NCI-H460 (cell line): ENCODE results near the gene ATL2. TPM values are rescaled to one million over a fixed set of nuclear protein-coding genes. Genes with fewer than 3 reads are reported as not detected.
"Not testable (repeated sequence)": the region's sequence is repeated elsewhere in the genome, so short reads cannot be mapped to it uniquely, and the experiment has no call there.

Experiments
- DNase-seq: peaks from one replicate; pipeline ENCODE4 v3.0.0-alpha.2; 2016; ENCODE audit warnings: low read depth; ENCODE audit errors: extremely low read depth
- total RNA-seq: library from RNA; depleted of rRNA; stranded (reverse); fragments of >200 nt; shearing (Covaris generic); gene quantifications from 2 replicates; pipeline ENCODE4 v1.2.3, GENCODE V29; 2014

Gene ATL2
- total RNA-seq, 1 experiment from 2014 or later = 138 TPM

DNA sequence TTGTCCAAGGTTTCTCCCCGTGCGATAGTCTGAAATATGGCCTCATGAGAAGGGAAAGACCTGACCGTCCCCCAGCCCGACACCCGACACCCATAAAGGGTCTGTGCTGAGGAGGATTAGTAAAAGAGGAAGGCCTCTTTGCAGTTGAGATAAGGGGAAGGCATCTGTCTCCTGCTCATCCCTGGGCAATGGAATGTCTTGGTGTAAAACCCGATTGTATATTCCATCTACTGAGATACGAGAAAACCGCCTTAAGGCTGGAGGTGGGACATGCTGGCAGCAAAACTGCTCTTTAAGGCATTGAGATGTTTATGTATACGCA is 99.0 kb downstream of the ATL2 start:
- DNase-seq = not testable (repeated sequence)

DNA sequence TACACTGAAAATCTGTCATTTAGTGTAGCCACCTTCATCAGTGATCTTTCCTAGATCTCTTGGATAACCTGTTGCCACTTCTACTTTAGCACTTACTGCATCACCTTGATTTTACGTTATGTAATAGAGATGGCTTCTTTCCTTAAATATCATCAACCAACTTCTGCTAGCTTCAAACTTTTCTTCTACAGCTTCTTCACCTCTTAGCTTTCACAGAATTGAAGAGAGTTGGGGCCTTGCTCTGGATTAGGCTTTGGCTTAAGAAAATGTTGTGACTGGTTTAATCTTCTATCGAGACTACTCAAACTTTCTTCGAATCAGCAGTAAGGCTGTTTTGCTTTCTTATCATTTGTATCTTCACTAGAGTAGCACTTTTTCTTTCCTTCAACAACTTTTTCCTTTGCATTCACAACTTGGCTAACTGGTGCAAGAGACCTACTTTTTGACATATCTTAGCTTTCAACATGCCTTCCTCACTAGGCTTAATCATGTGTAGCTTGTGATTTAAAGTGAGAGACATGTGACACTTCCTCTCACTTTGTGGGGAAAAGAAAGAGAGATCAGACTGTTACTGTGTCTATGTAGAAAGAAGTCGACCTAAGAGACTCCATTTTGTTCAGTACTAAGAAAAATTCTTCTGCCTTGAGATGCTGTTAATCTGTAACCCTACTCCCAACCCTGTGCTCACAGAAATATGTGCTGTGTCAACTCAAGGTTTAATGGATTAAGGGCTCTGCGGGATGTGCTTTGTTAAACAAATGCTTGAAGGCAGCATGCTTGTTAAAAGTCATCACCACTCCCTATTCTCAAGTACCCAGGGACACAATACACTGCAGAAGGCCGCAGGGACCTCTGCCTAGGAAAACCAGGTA is 99.6 kb downstream of the ATL2 start:
- DNase-seq = no peak

DNA sequence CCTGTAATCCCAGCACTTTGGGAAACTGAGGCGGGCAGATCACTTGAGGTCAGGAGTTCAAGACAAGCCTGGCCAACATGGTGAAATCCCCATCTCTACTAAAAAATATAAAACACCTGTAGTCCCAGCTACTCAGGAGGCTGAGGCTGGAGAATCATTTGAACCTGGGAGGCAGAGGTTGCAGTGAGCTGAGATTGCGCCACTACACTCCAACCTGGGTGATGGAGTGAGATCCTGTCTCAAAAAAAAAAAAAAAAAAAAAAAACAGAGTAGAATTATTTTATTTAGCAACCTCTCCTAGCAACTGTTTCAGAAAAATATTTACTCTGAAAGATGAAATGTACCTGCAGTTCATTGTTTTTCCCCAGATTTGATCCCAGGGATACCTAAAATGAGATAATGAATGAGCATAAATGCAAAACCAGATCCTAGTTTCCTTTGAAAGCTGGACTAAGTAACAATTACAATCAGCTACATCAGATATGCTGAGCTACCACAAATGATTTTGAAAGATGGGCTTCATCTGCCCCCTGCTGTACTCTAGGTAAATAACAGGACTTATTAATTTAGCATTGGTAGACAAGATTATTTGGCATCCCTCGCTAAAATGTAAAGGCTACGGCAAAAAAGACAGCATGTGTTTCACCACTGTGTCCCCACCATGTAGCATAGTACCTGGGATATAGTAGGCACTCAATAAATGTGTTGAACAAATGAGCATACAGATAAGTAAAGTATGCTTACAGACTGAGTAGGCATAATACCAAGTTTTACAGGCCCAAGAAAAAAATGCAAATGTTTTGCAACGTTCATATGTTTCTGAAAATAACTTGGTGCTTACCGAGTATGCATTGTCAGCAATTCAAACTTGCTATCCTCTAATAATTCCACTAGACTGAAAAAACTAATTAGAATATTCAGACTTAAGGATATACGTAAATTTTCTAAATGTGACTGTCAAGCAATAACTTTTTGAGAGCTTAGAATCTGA is 102.5 kb downstream of the ATL2 start:
- peak; percentile 83 for DNase-seq

DNA sequence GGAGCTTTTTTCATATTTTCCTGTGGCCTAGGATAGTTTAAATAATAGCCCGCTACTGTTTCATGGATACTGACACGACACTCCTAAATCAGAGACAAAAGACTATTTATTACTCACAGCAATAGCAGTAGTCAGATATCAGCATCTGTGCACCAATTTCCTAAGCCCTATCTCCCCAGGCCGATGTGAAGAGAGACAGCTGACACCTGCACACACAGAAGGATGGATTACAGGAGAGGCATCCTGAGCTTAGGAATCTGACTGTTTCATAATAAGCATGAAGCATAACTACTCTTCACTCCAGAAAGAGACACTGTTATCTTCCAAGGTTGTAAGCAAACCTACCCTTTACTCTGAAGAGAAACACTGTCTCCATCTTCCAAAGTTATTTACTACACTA is 105.4 kb downstream of the ATL2 start:
- no peak for DNase-seq

DNA sequence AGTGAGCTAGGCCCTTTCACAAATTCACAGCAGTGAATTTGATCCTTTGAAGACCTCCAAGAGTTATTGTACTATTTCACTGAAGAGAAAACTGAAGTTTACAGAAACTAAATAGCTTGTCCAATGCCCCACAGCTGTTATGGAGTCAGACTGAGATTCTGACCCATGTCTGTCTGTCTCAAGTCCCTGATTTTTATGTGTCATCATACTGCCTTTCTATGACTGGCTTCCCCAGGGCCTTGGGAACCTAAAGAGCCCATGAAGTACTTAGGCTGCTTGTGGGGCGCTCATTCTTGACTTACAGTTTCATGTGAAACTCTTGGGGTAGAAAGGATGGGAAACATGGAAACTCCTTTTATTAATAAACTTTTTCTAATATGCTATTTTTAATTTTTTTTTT is 107.7 kb downstream of the ATL2 start:
- no peak for DNase-seq

DNA sequence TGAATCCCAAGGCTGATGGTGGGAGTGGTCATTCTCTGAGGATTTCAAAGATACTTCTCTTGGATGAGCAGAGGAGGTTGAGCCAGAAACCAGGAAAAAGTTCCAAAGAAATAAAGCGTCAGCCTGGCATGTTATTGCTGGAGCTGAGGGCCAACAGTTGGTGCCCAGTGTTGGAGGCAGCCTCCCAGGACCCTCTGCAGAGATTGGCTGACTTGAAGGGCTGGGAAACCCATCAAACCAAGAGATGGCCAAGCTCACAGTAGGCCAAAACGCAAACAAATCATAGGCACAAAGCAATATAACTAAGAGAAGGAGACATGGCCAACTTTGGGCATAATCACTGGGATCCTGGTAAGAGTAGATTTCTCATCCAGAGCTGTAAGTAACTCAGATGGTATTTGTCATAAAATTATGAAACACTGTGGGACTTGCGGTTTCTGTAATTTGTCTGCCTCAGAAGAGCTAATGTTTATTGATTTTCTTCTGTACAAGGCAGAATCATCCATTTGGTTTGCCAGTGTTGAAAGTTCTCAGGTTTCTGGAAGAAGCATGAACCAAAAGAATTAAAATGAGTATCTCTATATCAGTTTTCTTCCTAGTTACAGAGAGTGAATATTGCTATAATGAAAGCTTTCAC is 108.3 kb downstream of the ATL2 start:
- no peak for DNase-seq

DNA sequence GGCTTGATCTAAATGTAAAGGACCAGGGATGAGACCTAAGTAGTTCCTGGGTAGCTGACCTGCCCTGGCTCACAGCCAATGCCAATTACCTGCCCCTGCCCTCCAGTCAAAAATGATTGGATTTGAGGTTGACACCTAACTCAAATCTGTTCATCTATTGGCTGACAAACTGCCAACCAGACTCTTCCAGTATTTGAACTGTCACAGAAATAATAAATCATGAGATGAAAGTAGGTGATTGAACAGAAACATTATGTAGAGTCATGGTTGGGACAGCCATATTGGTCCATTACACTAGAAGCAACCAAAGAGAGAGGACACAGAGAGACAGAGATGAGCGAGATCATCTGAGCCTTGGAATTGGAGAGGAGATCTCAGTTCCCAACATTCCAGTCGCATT is 109.1 kb downstream of the ATL2 start:
- no peak for DNase-seq

DNA sequence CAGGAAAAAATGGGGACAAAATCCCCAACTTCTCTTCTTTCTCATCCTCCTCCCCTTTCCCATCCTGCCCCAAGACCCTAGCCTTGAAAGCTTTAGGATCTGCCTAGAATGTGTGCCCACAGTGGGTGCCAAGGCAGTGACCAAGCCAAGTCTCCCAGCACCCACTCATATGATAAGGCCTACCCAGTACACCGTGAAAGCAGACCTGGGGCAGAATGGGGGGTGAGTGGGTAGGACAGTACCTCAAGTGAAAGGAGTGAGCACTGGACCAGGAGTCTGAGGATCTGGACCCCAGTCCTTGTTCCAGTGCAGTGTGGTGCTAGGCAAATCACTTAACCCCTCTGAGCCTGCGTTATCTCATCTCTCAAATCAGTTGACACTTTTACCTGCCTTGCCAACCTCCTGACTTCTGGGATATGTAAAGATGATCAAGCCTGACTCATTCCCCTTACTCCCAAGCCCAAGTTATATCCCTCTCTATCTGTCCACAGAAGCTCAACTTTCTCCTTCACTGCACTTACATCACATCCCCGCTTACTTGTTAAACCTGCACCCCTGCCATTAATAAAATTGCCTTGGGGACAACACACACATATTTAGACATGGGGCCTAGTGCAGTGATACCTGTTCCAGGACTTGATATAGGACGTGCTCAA is 109.7 kb downstream of the ATL2 start:
- DNase-seq = no peak

DNA sequence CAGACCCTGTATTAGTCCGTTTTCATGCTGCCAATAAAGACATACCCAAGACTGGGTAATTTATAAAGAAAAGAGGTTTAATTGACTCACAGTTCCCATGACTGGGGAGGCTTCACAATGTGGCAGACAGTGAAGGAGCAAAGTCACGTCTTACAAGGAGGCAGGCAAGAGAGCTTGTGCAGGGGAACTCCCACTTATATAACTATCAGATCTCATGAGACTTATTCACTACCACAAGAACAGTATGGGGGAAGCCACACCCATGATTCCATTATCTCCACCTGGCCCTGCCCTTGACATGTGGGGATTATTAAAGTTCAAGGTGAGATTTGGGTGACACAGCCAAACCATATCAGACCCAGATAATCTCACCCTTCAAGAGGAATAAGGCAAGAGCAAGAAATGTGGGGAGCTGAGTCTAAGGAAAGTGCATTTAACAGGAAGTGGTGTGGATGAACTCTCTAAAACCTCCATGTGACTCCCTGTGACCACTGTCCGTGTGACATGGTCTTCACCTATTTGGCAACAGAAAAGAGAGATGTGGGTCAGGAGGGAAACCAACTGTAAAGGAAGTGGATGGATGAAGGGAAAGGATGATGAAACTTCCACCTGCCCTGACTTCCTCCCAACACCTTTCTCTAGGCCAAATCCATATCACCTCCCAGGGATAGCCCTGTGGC is 110.6 kb downstream of the ATL2 start:
- DNase-seq = no peak

DNA sequence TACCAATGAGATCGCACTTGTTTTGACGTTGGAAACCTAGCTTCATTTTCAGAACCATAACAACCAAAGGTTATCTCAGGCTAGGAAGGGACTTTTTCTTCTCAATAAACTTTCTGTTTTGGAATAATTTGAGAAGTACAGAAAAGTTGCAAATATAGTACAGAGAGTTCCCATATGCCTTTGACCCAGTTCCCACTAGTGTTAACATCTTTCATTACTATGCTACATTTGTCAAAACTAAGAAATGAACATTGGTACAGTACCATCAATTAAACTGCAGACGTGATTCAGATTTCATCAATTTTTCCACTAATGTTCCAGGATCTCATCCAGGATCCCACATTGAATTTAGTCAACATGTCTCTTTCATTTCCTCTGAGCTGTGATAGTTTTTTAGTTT is 111.6 kb downstream of the ATL2 start:
- no peak for DNase-seq

DNA sequence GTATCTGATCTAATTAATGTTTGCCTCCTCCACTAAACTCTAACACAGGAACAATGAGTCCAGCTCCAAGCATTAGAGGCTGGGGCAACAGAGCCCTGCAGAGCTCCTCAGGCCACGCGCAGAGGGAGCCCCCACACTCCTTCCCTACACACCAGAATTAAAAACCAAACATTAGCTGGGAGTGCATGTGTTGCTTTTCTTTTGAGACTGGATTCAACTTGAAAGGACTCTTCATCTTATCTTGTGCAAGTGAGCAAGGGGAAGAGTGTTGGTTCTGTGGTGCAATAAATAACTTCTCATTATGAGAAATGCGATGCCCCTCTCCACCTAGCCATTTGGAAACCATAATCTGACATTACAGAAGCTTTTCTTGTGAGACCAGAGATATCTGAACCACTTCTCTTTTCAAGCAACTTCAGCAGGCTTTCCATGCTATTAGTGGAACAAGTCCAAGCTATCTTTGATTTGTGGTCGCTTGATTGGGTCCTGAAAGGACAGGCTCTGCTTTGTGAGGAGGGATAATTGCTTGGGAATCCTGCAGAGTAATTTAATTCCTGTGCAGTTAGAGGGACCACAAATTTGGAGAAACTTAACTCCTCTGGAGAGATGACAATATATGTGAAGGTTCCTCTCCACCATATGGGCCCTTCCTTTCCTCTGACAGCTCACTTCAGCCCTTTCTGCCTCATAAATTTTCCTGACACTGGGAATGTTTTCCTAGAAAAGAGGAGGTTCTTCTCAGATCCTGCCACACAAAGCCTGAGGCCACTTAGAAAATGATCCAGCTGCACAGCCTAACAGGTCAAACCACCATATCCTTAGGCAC is 112.5 kb downstream of the ATL2 start:
- DNase-seq = no peak

DNA sequence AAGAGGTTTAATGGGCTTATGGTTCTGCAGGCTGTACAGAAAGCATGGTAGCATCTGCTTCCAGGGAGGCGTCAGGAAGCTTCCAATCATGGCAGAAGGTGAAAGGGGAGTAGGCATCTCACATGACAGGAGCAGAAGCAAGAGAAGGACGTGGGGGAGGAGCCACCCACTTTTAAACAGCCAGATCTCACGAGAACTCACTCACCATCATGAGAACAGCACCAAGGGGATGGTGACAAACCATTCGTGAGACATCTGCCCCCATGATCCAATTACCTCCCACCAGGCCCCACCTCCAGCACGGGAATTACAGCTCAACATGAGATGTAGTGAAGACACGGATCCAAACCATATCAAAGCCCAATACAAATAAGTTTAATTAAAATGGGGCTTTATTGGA is 113.8 kb downstream of the ATL2 start:
- no peak for DNase-seq

DNA sequence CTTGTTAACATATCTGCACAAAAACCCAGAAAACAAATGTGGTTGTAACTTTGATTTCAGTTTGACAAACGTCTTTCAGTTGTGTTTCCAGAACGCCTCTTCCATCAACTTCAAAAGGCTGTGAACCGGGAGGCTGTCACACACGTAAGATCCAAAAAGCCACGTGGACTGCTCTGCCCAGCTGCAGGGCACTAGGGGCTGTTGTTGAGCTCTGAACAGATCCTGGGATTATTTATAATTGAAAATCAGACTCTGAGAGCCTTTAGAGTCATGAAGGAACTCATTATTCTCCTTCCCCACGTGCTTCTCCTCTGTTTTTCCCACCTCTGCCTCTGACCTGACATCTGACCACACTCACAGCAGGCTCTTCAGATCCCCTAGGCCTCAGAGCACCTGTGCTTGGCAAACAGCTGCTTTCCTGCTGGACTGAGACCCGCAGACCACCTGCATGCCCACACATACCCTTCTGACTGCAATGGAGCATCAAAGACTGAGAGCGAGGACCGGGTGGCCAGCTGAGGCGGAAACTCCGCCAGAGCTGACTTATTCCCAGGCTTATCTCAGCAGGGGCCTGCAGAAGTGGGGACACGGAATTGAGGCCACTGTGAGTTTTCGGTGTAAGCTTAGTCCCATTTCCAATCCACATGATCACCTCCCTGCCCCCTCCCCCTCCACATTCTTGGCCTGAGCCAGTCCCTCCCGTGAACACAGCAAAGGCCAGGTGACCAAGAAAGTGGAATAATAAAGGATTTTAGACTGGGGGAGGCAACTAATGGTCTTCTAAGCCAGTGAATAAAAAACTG is 114.8 kb downstream of the ATL2 start:
- DNase-seq = no peak

DNA sequence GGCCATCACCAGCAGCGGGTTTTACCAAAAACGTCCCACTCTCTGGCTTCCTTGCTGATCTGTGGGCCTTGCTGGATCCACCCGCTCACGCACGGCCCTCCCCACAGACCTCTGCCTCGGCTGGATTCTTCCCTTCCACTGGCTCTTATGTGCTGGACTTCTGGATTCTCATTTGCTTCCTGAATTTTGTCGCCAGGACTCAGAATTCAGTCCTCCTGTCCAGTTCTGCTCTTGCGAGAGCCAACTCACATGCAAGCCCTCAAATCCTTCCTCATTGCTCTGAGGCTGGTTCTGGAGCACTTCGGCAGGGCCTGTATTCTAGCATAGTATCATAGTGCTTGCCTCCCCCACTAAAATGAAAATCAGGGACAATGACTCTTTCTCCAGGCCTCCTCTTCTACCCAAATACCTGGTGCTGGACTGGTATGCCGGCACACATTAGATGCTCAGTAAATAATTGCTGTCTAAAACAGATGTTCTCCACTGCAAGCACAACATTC is 115.5 kb downstream of the ATL2 start:
- no peak for DNase-seq

DNA sequence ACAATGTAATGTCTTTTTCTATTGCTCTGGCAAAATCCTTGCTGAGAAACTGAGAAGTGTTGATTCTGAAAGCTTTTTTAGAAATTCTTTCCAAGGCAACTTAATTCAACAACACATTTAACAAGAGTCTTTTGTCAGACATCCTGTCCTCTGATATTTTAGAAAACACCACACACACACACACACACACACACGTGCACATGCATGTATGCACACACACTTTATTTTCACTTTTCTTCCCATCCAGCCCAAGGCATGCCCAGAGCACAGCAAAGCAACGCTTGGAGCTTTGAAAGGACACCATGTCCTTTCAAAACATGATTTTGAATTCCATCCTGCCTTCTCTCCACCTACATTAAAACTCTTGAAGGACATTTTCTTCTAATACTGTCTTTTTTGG is 116.1 kb downstream of the ATL2 start:
- DNase-seq = no peak

DNA sequence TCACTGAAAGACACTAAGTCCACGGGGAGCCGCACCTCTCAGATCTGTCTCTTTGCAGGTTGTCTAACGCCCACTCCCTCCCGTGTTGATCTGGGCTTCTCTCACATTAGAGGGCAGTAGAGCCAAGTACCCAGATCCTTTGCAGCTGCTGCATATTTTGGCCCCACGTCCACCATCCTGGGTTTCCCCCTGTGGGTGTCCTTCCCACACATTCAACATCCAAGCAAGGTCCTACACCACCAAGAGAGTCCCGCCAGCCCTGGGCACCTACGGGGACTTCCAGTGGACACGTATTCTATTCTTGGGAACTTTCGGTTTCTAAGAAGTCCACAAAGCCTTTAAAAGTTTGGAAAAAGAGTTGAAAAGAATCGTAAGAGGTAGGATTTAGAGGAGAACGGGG is 116.6 kb downstream of the ATL2 start:
- no peak for DNase-seq

DNA sequence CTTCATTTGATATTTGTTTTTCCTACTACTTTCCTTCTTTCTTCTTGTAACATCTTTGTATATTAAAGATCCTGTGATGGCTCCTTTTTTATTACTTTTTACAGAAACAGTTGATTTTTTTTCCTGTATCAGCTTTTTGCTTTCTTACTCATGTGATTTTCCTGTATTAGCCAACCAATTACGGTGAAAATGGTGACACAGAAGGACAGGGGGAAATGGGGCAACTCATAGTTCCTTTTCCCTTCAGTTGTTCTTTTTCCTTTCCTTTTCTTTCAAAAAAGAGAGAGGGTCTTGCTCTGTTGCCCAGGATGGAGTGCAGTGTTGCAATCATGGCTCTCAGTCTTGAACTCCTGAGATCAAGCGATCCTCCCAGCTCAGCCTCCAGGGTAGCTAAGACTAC is 117.8 kb downstream of the ATL2 start:
- DNase-seq = no peak

DNA sequence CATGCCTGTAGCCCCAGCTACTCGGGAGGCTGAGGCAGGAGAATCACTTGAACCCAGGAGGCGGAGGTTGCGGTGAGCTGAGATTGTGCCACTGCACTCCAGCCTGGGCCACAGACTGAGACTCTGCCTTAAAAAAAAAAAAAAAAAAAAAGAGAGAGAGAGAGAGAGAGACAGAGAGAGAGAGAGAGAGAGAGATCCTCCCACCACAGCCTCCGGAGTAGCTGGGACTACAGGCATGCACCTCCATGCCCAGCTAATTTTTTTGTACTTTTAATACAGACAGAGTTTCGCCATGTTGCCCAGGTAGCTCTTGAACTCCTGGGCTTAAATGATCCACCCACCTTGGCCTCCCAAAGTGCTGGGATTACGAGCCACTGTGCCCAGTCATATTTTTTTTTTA is 119.4 kb downstream of the ATL2 start:
- not testable (repeated sequence) for DNase-seq
